HG03460 (cell line): ENCODE data around the gene SIGMAR1.
A peak's percentile ranks its signal among the peaks of the same experiment; 100 is the strongest.

Experiments used
- ATAC-seq: cut with Tn5 transposase; IDR thresholded peaks from one replicate; pipeline ENCODE4 v1.9.1; 2021; ENCODE audit not compliant: unreplicated experiment

SIGMAR1 gene

DNA sequence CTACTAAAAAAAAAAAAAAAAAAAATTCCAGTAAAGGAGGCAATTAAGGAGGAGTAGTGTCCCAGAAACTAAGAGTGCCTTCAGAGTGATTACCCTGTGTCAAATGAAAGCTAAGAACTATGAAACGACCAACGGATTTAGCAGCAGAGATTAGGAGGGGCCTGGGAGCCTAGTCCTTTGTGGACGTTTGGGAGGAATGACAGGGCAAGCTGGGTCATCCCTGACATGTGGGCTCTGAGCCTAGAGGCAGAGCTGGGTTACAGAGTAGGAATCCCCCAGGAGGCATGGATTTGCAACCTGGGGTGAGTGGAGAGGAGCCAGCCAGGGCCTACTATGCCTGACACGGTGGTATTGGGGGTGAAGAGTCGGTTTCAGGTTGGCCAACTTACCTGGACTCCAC is 4.4 kb downstream of the SIGMAR1 start:
- ATAC-seq, result no peak

DNA sequence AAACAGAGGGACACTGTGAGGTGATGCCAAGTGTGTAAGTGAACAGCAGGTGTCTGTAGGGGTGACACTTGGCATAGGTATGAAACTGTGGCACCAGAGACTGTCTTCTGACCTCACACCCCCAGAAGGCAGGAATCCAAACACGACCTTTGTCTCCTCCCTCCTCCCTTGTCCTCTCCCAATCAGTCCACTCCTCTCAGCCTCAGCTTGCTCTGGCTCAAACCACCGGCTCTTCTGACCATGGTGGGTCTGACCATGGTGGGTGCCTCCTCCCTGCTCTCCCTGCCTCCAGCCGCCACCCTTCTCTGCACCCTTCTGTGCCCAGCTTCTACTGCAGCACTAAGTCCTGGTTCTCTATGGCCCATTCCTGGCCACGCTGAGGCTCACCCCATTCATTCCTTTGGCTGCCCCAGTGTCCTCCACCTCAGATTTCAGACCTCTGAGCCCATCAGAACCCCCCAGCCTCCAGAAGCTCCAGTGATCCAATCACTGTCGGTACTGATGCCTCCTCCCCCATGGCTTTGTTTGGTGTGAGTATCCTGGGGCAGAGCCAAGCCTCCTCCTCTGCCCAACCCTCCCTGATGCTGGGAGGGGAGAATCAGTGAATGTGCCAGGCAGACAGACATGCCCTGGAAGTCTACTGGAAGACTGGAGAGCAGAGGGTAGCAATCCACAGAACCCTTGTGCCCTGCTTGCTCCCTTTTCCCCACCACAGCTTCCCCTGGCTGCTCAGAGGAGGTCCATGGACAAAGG is 7.0 kb downstream of the SIGMAR1 start:
- no peak for ATAC-seq

DNA sequence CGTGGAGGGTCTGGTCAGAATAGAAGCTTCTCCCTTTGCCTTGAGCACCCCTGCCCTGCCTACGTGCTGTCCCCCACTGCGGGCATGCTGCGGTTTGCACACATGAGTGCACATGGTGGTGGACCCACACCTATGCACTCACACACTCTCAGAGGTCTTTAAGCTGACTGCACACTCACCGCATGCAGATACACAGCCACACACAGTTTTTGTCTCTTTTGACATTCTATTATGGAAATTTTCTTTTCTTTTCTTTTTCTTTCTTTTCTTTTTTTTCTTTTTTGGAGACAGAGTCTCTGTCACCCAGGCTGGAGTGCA is 8.1 kb downstream of the SIGMAR1 start:
- ATAC-seq, result no peak

DNA sequence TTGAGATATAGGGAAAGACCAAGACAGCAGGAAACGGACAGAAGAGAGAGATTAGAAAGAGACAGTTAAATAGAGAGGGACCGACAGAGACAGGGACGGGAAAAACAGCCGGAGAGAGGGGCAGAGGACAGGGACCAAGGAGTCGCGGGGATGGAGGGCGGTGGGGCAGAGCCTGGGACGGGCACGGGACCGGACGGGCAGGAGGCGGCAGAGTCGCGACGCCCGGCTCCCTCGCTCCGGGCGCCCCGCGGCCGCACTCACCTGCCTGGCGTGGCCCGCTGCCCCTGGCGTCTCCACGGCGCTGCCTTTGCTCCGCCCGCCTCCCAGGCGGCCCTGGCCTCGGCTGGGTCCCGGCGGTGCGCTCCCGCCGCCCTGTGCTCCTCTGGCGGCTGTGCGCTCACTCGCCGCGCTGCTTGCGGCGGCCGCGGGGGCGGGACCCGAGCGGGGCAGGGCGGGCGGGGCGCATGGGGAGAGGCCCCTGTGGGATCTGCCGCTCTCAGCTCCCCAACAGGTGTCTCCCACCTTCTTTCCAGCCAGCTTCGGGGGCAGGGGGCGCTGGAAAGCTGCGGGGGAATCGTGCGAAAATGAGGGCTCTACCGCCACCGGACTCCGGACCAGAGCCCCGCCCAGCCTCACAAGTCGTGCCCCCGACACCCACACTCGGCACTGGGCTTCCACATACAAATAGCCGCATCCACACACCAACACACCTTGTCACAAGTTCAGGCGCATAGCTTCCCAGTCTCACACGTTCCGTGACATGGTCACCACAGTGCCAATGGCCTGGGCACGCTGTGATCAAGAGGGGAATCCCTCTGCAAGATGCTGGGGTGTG is 8.7 kb downstream of the SIGMAR1 start, which contains the start of gene ARID3C:
Gene ARID3C, minus strand, starts transcription at position 411 of the 835 bp plus-strand sequence. CDS start 1,052 bp downstream, outside the sequence.
- ATAC-seq, result no peak

DNA sequence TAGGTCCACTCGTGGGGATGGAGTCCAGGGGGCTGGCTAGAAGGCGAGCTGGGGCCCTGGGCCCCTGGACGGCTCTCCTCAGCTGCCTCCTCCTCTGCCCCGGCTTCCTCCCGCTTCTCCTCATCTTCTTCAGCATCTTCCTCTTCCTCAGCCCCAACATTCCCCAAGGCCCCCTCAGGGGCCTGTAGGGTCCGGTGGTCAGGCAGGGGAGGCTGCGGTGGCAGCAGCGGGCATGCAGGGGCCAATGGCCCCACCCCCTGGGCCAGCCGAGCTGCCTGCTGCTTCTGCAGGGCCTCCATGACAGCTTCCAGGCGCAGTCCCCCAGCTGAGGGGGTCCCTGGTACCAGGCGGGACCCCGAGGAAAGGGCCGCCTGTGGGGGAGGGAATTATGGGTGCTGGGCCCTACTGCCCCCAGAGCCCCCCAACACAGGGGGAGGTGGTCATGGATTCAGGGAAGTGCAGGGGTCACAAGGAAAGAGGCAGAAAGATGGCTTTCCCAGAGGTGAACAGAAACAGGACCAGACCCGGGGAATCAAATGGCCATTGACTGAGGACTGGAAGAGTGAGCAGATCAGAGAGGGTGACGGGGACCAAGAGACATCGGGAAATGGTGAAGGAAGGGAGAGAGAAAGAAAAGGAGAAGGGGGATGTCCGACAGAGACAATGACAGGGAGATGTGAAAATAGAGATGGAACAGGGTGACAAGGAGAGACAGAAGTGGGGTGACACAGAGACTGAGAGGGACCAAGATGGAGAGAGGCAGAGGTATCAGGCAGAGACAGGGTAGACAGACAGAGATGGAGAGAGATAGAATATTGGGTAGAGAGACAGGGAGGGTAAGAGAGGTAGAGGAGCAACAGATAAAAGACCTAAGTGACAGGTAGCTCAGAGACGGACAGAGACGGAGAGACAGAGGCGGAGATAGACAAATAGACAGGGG is 9.6 kb downstream of the SIGMAR1 start:
- no peak for ATAC-seq

DNA sequence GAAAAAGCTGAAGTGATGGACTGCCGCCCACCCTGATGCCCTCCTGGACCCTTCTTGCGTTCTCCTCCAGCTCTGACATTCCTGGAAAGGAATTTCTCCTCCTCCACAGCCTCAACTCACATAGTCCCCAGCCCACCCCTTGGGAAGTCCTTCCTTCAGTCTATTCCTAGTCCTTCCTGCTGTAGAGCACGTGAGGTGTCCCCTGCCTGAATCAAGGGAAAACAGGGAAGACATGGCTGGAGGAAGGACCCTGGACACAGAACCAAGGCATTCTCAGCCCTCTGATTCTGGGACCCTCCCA is 12.5 kb downstream of the SIGMAR1 start:
- no peak for ATAC-seq

DNA sequence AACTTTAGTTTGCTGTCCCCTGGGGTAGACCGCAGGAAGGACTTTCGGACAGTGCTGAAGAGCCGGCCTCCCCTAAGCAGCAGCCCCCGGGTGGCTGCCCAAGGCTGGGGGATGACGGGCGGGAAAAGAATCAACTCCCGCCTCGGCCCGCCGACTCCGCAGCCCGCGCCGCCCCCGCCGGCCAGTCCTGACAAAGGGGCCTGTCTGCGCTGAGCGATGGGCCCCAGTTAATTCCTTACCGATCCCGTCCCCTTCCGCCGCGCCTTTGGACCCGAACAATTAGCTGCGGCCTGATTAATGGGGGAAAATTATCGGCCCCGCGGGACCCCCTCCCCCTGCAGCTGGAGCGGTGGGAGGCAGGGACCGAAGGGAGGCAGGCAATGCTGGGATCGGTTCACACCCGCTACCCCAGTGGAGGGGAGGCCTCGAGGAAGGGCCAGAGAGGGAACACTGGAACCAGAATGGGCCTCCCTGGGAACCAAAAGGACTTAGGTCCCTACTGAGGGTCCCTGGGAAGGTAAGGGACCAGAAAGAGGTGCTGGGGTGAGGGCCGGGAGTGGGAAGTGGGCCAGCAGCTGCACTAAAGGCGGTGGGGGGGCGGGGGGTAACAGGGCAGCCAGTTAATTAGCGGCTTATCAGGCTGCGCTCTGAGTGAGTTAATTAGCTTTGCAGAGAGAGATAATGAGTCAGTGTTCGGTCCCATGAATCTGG is 13.0 kb downstream of the SIGMAR1 start:
- ATAC-seq, result no peak

DNA sequence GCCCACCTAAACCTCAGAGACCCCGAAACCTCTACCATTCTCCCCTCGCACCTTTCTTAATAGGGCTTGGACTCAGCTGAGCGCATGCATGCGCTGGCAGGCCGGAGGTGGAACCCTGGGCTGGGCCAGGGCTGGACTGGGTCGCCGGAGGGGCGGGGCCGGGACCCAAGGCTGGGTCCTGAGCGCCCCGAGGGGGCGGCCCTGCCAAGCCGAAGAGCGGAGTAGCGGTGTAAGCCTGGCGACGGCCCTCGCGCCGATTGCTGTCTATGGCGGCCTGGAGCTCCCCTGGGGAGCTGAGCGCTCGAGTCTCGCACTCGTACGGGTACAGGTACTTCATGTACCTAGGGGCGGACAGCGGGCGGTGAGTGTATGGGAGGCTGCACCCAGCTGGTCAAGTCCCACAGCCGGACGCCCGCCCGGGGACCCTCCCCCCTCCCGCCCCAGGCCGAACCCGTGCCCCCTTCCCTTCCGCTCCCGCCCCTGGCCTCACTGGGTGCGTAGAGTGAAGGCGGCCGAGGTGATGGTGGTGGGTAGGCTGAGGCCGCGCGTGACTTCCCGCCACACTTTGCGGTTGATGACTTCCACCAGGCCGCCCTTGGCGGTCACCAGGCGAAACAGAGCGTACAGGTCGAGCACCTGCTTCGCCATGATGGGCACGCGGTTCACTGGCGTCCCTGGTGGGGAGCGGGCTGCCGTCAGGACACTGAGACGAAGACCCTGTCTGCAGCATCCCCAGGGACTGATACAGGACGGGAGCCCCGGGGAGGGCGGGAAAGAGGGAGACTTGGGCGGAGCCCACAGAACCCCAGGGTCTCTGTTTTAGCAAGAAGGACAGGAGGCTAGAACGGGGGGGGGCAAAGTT is 14.0 kb downstream of the SIGMAR1 start:
- no peak for ATAC-seq

DNA sequence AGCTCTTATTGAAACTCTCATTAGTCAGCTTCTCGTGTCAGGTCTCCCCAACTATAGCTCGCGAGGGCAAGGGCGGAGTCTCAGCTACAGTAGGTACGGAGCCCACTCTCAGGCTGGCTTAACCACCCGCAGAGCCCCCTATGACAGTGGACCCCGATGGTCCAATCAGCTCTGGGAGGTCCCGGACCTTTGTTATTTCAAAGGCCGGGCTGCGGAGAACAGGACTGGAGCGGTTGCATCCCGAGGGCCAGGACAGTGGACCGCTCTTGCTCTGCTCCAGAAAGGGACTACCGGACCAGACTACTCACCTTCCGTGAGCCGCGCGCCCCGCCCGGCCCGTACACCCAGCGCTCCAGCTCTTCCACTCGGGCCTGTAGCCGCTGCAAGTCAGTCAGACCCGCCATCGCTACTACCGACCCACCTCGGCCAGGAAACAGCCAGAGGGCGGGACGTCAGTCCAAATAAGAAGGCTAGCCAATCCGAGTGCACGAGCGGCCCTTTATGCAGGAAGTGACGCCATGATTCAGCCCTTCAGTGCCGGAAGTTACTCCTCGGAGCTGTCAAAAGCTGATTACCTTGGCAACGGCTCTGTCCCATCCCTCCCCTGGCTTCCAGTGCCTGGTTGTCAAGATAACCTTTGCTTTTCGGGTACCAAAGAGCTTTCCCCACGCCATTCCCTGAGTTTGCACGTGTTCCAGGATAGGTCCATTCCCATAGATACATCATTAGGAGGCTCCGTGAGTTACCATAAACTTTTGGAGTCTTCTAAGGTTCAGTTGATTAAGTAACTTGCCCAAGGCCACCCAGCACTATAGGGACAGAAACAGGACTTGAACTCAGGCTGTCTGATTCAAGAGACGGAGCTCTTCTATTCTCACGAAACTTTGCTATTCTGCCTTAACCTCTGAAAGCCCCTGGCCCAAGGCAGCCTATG is 17.3 kb downstream of the SIGMAR1 start, which contains the start of gene DCTN3:
Gene DCTN3, minus strand, starts transcription at position 435 of the 934 bp plus-strand sequence. Its CDS starts 31 bp downstream, at position 404.
- ATAC-seq, result peak; percentile 99

DNA sequence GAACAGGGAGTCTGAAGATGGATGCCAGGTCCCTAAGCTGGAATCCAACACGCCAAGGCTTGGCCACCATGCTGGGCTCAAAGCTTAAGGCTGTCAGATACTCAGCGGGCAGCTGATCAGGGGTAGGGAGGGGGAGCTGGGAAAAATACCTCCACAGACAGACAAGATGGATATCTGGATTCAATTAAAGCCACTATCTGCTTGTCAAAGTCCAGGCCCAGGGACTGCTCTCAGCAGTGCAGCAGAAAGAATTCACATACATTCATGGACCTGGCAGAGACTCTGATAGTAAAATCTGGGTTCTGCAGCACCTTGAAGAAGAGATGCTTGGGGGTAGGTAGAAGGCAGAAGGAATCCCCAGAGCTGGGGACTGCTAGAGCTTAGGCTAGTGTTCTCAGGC is 22.5 kb downstream of the SIGMAR1 start:
- ATAC-seq, result no peak

DNA sequence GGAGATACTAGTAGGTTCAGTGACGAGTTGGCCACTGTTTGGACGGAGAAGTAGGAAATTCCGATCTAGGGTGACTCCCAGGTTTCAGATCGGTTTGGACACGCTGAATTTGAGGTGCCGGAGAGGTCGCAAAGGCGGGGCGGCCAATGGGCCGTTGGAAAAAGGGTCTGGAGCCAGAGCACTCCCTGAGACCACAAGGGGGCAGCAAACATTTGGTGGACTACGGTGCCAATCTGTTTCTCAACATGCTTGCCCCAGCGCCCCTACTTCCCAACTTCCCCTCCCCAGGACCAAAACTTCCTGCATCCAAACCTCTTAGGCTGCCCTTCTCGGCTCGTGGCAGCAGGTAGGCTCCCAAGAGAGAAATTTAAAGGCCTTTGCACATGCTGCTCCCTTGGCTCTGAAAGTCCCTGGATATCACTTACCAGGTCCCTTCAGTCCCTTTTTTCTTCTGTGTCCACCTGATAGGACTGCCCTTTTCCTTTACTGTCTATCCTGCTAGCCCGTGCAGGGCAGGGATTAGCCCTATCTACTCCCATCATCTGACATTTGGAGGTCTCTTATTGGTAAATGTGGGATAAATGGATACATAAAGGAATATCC is 24.7 kb downstream of the SIGMAR1 start:
- ATAC-seq, result peak; percentile 43

DNA sequence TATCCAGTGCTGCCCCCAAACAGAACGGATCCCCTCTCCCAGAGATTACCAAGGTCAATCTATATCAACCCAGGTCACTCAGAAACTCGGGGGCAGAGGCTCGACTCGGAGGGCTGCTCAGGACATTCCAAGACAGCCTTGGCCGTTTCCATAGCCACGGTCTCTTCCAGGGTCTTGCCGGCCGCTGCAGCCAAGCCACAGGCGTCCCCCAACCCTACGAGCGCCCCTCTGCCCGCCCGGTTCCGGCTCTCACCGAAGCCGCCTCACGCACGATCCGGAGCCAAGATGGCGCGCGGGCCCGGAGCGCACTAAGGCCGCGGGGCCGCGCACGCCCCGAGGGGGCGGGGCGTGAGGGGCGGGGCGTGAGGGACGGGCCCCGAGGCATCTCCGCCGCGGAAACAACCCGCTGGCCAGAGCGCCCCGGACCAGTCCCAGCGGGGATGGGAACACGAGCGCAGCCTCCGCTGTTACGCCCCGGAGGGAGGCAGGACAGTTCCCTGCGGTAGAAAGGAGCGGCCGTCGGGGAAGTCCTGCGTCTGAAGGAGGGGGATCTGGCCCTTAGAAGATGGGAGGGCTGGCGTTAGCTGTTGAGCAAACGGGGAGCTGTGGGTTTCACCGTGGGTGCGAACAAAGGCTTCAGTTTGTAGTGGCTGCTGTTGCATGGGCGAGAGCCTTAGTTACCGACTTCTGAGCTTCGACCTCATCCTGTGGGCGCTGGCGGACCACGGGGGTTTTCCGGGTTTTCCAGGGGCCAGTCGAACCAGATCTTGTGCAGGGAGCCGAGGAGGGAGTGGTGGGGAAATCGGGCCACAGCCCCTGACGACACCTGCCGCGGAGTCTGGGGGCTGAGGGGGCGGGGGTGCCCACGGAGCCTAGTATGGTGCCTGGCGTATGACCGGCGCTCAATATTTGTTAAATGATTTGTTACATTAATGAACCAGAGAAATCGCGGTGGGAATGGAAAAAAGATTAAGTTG is 25.5 kb downstream of the SIGMAR1 start, which contains the start of gene RPP25L:
Gene RPP25L, minus strand, starts transcription at position 287 of the 977 bp plus-strand sequence. CDS start 801 bp downstream, outside the sequence.
- ATAC-seq, result peak; percentile 76

DNA sequence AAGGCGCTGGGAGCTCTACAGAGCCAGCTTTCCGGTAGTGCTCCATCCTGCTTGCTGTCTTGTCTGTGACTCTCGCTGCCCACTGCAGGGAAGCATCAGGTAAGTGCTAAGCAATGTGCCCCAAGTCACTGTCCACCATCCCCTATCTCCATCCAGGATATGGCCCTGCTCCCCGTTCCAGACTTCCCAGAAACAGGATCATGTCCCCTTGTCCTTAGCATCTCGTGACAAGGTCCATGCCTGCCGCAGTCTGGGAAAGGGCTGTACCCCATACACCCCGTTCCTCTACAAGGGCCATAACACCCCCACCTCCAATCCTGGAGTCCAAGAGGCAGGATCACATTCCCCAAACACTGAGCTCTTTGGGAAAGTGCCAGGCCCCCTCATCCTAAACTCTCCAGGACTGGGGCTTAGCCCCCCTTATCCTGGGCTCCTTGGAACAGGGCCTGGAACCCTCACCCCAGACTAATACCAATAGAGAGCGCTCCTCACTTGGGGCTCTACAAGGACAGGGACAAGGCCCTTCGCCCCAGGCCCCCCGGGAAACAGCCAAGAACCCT is 26.3 kb downstream of the SIGMAR1 start:
- ATAC-seq, result no peak

DNA sequence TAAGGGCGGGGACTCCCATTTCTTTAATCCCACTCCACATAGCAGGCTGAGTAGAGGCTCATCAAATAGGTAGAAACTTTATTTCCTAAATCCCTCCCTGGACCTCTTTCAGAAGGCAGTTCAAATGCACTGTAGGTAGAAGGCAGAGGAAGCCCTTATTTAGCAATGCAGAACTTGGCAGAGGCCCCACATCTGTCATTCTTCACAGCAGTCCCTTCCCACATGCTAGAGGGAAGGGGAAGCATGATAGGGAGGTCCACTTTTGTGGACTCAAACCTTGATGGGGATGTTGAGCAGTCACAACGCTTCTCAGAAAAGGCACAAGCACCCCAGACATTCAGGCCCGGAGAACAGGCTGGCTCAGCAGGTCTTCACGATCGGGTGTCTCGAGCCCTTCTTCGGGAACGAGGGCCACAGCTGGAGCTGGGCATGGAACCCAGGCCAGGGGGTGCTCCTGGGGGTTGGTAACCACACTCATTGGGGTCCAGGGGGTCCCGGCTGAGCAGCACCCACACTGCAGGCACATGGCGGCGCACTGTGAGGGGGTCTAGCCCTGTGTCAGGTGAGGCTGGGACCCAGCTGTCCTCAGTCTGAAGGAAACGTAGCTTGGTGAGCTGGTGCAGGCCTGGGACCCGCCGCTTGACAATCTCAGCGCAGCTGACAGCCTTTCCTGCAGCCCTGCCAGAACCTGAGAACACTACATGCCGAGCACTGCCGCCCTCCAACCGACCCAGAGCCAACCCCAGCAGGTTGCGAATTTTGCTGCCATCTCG is 27.0 kb downstream of the SIGMAR1 start:
- ATAC-seq, result no peak

DNA sequence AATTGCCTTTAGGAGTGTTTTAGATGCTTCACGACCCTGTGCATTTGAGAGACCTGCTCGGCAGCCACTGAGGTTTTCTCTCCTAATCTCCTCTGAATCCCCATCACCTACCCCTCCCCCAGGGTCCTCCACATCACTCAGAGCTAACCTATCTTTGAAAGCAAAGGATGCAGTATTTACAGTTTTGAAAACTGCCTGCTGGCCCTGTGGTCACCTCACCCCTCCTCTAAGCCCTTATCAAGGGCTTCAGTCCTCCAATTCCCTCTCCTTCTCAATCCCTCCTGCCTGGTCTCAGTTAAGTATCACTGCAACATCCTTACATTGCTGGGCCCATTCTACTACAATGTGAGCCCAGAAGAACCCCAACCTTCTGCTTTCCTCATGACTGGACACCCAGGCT is 30.3 kb downstream of the SIGMAR1 start:
- ATAC-seq, result no peak

DNA sequence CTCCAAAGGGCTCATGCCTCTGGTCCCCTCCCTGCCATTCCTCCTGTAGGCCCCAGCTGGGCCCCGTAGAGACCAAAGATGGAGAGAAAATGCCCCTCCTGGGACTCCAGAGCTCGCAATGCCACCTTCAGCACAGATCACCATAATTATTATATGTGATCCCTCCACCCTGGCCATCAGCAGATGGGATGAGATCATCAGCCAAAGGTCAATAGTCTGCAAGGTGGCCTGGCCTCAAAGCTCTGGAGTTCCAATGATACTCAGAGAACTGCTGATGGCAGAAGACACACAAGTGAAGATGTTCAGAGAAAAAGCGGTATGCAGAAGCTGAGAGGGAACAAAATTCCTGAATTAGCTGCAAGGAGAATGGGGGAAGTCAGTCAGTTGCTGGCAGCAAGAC is 30.7 kb downstream of the SIGMAR1 start:
- ATAC-seq, result no peak
